IPS-18c (cell line): ENCODE results near the gene JARID2.
"Not testable (repeated sequence)": the region's sequence is repeated elsewhere in the genome, so short reads cannot be mapped to it uniquely, and the experiment has no call there.

ENCODE experiments used
- H3K4me3 ChIP-seq: 2 replicates; pipeline ENCODE4 v1.7.0; 2013; ENCODE audit warnings: low read depth, mild to moderate bottlenecking, low read length, moderate library complexity; ENCODE audit not compliant: insufficient read depth
- H3K9me3 ChIP-seq: one replicate; pipeline ENCODE4 v1.6.1; 2013; ENCODE audit warnings: mild to moderate bottlenecking, low read length, moderate library complexity; ENCODE audit not compliant: control insufficient read depth, insufficient read depth

JARID2 gene

DNA sequence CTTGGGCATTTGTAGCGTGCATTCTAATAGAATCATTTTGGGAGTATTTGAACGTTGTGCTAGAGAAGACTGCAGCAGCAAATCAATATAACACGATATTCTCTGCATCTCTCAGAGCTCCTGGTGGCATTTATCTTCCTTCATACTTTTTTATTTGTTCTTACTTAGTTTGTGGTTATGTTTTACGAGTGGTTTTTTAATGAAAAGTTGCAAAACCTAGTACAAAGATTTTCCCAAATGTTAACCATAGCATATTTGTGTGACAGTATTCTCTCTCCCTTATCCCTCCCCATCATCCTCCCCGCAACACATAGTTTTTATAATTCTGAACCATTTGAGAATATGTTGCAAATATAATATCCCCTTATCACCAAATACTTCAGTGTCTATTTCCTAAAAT lies 50.4 kb downstream of the JARID2 start:
- Histone ChIP-seq H3K4me3 (no peak overlapping the region), H3K9me3 (no peaks in the 10 kb centered on the region)

DNA sequence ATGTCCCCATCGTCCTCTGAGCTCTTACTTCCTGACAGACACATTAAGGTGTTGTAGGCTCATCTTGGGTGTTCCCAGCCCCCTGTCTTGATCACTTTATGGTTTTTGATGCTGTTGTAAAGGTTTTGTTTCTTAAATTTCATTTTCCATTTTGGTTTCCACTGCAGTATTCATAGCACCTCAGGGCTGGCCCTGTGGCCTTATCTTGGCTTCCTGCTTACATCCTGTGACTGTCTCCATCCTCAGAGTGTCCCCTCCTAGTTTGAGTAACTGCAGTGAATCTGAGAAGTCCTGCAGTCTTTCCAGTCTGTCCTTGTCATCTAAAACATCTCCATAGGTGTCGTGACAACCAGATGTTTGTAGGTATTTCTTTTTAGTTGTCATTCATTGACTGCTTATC lies 50.9 kb downstream of the JARID2 start:
- Histone ChIP-seq H3K4me3 (no peak overlapping the region), H3K9me3 (no peaks in the 10 kb centered on the region)

DNA sequence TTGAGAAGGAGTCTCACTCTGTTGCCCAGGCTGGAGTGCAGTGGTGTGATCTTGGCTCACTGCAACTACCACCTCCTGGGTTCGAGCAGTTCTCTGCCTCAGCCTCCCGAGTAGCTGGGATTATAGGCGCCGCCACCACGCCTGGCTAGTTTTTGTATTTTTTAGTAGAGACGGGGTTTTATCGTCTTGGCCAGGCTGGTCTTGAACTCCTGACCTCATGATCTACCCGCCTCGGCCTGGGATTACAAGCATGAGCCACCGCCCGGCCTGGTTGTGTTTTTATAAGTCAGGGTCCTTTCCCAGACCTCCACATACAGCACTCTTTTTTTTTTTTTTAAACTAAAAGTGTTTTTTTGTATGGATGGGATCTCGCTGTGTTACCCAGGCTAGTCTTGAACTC lies 51.3 kb downstream of the JARID2 start:
- H3K4me3 ChIP-seq, H3K9me3 ChIP-seq: not testable (repeated sequence)

DNA sequence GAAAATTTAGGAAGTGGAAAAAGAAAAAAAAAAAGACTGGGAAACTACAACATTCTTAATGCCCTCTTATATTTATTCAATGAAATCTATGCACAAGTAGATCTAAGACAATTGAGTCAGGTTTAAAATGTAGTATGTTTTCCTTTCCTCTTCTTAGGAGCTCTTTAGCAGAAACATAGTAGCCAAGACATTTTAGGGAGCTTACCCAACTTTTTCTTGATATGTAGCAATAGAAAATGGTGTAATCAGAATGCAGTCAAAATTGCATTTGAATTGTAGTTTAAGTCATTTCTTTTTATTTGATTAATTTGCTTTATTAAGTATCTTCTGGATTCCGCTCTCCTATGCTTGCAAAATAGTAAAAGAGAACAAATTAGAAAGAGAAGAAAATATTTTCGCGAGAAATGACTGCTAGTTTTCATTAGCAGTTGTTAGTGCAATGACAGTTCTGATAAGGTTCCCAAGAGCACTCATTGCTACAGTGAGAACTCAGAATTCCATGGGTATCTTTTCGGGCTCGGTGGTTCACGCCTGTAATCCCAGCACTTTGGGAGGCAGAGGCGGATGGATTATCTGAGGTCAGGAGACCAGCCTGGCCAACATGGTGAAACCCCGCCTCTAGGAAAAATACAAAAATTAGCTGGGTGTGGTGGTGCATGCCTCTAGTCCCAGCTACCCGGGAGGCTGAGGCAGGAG lies 52.2 kb downstream of the JARID2 start:
- H3K4me3 ChIP-seq: no peak overlapping the region
- no peaks in the 10 kb centered on the region for H3K9me3 ChIP-seq

DNA sequence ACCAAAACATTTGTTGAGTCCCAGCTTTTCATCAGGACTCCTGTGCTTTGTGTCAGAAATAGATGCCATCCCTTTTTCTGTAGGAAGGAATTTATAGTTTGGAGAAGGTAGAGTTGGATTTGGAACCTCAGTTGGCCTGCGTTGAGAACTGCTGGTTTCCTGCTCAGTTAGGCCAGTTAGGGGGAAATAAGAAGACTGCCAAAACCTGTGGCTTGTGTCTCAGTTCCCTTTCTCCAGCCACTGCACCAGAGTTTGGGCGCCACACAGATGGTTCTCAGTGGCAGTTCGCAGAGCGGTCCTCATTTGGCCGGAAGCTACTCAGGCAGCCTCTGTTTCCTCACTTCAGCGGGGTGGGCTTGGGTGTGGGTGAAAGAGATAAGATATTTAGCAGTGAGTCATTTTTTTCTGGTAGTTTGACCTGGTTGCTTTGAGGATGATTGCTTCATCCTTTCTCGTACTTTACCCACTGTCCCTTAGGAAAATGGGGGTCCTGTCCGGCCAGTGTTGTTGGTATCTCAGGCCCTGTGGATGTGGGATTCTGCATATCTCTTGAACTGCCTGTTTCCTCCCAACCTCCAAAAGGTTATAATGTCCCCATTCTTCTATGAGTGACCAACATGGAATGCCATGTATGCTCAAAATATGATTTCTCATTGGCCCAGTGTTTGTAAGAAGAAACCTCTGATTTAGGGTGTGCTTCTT lies 53.7 kb downstream of the JARID2 start:
- Histone ChIP-seq H3K9me3 (no peaks in the 10 kb centered on the region), H3K4me3 (no peak overlapping the region)

DNA sequence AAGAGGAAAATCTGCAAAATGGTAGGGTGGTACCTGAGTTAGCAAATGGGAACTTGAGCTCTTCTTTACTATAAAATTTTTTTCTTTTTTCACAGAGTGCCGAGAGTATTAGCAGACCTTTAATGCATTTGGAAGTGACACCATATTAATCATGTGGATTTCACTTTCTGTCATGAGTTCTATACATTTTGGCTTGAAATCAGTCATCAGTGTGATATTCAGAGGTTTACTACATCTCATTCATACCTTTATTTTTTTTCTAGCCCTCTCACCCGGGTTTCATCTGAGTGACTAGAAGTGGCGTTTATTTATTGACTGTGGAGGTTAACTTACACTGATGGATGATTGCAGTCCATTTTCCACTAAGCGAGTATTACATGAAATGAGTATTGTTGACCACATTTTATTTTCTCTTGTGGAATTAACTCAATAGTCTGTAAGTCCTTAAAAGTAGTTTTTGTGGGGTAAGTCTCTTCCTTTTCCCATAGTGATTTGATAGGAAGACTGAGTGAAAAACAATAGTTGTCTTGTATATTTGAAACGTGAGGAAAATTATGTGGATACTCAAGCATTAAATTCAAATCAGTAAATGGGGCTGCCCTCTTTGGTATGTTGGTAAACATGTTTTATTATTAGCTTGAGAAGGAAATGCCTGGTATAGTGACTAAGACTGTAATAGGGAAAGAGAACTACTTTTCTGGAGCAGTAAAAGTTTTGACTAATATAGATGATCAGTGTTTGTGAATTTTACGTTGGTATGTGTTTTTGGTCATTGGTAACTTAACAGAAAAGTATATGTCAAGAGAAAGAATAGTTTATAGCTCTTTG lies 55.5 kb downstream of the JARID2 start:
- H3K4me3 ChIP-seq: no peak overlapping the region
- H3K9me3 ChIP-seq: no peaks in the 10 kb centered on the region

DNA sequence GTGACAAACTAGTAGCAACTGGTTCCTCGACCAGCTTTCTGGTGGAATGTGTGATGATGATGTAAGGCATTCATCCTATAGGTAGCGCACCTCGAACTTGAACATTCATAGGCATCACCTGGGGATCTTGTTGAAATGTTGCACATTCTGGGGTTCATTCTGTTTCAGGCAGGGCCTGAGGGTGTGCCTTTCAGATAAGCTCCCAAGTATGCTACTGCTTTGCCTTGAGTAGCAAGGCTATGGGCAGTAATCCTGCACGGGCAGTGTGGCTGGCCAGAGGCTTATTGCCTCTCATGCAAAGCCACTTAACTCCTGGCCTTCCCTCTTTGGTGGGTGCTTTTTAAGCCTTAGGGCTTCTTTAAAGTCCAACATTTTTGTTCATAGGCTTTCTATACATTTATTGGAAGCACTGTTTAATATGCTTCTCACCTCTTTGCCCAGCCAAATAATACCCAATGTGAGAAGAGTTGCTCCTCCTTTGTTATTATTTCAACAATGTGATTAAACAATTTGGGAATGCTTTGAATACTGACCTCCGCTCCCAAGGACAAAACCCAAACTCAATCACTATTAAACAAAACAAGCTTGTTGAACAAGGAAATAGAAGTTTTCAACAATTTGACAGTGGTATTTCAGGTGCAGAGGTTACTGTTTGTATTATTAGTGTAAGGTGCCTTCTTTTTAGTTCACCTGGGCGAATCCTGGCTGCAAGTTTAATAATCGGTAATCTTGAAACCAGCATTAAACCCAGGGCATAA lies 57.5 kb downstream of the JARID2 start:
- H3K4me3 ChIP-seq: no peak overlapping the region
- no peaks in the 10 kb centered on the region for H3K9me3 ChIP-seq

DNA sequence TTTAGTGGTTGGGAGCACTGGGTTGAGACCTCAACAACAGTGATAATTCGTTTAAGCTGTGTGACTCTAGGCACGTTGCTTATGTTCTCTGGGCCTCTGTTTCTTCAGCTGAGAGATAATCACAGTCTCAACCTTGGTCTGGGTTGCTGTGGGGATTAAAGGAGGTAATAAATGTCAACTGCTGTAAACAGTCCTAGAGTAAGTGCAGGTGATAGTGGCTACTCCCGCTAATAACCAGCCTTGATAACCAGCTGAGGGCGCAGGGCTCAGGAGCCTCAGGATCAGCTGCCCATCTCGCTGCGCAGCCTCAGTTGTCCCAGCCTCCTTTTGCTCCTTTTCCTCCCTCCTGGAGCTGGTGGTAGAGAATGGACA lies 58.0 kb downstream of the JARID2 start:
- Histone ChIP-seq H3K4me3 (no peak overlapping the region), H3K9me3 (no peaks in the 10 kb centered on the region)

DNA sequence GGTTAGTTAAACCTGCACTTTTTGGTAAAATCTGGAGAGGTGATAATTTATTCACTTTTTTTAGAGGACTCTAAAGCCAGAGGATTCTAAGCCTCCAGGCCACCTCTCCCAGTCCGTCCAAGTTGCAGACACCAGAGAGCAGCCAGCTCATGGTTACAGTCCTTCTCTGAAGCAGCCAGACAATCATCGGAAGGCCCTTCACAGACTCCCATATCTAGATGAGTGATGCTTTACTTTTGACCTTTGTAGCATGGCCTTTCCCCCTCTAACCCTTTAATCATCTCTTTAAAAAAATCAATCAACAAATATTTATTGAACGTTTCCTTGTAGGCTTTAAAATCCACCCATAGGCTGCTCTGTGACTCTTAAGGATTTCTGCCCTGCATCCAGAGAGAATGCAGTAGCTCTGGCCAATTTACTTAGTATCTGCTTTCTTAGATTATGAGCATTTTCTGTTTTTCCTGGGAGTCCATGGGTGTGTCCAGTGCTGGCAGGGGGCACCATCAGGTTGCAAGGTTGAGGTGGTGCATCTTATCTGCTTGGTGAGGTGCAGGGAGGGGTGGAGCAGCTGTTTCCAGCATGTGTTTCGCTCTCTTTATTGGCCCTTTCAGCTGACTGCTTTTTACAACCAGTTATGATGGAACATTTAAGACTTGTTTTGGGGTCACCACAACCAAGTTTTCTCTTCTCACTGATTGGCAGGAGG lies 58.6 kb downstream of the JARID2 start:
- no peaks in the 10 kb centered on the region for H3K9me3 ChIP-seq
- no peak overlapping the region for H3K4me3 ChIP-seq

DNA sequence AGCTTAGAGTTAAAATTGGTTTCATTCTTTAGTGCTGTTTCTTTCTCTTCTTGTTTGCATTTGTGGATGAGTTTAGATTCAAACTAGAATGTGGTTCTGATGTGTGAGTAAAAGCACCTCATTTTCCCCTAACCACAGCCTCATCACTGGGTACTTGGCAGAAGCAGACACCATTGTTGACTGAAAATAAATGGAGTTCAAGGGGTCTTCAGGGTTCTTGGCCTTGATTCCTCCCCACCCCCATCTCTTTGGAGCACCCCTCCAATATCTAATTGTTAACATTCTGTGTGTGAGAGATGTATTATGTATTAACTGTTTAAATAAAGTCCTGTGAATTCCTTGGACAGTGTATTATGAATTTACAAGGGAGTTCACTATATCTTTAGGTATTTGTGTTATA lies 59.6 kb downstream of the JARID2 start:
- Histone ChIP-seq H3K4me3 (no peak overlapping the region), H3K9me3 (no peaks in the 10 kb centered on the region)

DNA sequence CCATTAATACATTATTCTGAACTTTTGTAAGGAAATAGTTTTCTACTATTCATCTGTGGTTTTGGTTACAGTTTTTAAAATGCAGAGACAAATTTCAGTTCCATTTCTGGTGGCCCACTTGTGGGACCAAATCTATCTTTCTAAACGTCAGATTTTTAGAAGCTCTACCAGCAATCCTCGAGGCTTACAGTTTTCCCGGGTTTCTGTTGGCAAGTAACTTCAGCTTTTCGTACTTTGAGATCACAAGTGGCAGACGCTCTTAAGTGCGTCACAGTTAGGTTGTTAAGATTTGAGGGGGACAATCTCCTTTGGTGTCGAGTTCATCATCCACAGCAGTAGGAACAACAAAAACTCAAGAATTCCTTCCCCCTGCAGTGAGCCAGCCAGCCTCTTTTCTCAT lies 60.0 kb downstream of the JARID2 start:
- no peak overlapping the region for H3K4me3 ChIP-seq
- no peaks in the 10 kb centered on the region for H3K9me3 ChIP-seq

DNA sequence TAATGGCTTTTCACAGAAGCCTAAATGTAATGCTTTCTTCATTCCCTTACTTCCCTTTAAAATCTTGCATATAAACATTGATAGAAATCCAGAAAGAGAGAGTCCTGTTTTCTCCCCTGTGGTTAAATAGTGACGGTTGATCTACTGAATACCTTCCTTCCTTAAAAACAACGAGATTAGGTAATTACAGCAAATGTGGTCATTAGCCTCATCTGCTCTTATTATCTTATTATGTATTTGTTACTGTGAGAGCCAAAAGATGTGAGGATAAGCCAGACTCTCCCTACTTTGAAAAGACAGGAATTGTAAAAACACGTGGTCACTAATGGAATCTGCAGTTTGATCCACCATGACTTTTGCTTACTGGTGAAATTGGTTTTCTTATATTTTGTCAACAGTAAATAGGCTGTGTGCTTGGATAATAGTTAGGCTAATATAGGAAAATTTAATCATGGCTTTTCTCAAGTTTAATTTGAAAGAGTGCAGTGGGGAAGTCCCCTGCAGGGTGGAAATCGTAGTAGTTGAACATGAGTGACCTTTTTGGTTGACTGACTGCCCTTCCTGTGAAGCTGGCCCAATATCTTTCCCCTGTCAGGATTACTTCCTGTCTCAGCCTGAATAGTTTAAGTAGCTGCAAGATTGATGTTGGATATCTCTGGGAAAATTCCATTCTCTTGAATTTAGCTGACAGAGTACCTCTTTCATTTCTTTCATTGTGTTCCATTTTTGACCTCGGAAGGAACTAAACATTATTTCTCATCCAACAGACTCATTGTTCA lies 62.8 kb downstream of the JARID2 start:
- no peak overlapping the region for H3K4me3 ChIP-seq
- no peaks in the 10 kb centered on the region for H3K9me3 ChIP-seq

DNA sequence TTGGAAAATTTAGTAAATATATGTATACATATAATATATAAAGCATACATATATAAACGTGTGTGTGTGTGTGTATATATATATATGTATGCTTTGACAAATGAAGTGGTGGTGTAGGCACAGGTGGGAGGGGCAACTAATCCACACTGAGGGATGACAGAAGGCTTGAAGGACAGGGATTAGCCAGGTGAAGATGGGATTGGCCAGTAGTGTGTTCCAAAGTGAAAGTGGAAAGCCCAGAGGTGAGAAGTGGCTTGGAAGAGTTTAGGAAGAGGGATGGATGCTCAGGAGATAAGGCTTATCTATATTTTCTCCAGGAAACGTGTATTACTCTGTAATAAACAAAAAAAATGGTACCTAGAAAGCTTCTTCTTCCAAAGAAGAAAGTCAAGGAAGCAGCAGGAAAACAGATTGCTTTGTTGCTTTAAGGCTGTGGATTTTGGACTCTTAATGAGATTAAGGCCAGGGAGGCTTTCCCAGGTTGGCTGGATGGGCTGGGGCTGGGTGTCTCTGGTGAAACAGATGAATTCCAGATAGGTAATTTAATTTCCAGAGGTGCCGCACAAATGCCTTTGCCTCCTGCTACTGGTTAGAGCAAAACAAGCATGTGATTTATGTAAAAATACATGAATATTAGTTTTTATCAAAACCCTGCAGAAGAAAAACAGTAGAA lies 63.9 kb downstream of the JARID2 start:
- Histone ChIP-seq H3K9me3 (no peaks in the 10 kb centered on the region), H3K4me3 (no peak overlapping the region)

DNA sequence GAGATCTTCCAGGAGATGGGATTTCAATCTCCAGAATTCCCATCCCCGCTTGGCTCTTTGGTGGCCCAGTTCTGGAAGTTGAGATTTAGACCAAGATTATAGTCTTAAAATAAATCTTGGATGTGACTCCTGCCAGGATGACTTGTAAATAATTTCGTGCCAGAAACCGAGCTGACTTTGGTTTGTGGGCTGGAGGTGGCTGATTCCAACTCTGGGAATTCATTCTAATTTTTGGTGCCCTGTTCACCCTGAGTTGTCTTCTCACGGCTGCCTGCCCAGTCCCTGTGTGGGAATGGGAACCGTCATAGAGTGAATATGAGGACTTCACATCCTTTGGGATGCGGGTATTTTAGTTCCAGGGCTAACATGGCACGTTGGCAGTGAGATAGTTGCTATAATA lies 64.8 kb downstream of the JARID2 start:
- Histone ChIP-seq H3K4me3 (no peak overlapping the region), H3K9me3 (no peaks in the 10 kb centered on the region)

DNA sequence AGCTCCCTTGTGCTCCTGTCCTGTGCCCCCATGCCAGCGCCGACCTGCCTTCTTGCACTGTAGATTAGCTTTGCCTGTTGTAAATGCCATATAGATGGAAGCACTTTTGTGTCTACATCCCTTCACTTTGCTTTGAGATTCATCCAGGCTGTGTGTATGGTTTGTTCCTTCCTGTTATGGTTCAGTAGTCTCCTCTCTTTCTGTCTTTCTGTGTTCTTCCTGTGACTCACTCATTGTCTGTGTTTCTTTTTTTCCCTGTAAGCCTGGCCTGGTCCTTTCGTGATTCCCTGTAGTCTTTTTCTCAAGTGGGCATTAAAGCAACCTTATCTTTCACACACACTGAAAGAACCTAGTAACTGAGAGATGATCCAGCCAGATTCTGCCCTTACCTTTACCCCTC lies 66.6 kb downstream of the JARID2 start:
- Histone ChIP-seq H3K9me3 (no peaks in the 10 kb centered on the region), H3K4me3 (no peak overlapping the region)

DNA sequence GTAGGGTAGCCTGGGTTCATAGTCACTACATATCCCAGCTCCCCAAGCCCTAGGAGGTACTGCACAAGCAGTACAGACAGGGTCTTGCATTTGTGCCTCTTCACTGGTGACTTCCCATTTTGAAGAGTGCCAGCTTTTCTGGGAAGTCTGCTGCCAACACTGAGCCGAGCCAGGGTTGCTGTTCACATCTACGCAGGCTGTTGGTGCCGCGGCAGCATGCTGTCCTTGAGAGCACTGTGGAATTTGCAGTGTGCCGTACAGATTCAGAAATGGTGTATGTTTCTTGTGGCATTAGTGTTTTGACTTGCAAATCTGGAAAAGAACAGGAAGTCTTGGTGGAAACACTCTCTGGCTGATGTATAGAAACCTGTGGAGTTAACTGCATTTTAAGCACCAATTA lies 67.5 kb downstream of the JARID2 start:
- Histone ChIP-seq H3K4me3 (no peak overlapping the region), H3K9me3 (no peaks in the 10 kb centered on the region)
